ENCODE measurements around the gene ANKS3.

The ANKS3 gene

DNA sequence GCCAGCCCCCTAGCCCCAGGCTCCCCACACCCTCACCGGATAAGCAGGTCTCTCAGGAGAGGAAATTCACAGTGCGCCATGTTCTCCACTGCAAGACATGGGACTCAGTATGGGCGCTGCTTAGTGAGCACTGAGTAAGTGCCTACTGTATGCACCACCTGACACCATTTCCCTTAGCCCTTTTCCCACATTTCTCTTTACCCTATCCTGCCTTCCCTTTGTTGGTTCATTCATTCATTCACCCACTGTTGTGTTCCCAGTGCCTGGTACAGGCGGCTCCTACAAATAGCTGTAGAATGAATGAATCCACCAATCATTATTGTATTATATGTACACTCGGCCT is 44.0 kb upstream of the ANKS3 start:
- H2BK12ac ChIP-seq (ENCODE audit: low read length in 2 of 2) = no peak overlapping the region
- no peak overlapping the region for H2BK120ac ChIP-seq (ENCODE audit: low read depth, low read length)
- DNase-seq = no peak
- H3K4me2 ChIP-seq (ENCODE audit: low read length, poor library complexity, severe bottlenecking) = no peak overlapping the region
- no peak overlapping the region for H3K18ac ChIP-seq (ENCODE audit: low read depth in 1 of 2, low read length in 2 of 2)
- no peaks in the 10 kb centered on the region for H3K36me3 ChIP-seq (ENCODE audit: control insufficient read depth in 1 of 2, insufficient read depth in 2 of 2, low read depth in 1 of 2, low read length in 2 of 2)
- H3K27me3 ChIP-seq (ENCODE audit: control insufficient read depth in 1 of 2, insufficient read depth in 1 of 2, low read length in 2 of 2) = no peaks in the 10 kb centered on the region
- H4K8ac ChIP-seq (ENCODE audit: low read length) = no peak overlapping the region
- H3K9ac ChIP-seq (ENCODE audit: low read length) = no peak overlapping the region
- no peak overlapping the region for H3K27ac ChIP-seq (ENCODE audit: low read length, poor library complexity, severe bottlenecking)
- no peak overlapping the region for H3K4me3 ChIP-seq (ENCODE audit: insufficient read depth in 1 of 2, low read depth in 1 of 2, low read length in 2 of 2)
- H2AK5ac ChIP-seq (ENCODE audit: low read length, severe bottlenecking) = no peak overlapping the region
- no peak overlapping the region for H3K4ac ChIP-seq (ENCODE audit: low read depth in 1 of 2, low read length in 2 of 2)
- H2BK15ac ChIP-seq (ENCODE audit: low read depth, poor library complexity, severe bottlenecking) = no peak overlapping the region
- no peak overlapping the region for H4K91ac ChIP-seq (ENCODE audit: low read length)
- H3K9me3 ChIP-seq (ENCODE audit: control insufficient read depth, low read length) = no peaks in the 10 kb centered on the region
- no peak overlapping the region for H2AFZ ChIP-seq (ENCODE audit: low read depth, low read length)
- H3K14ac ChIP-seq (ENCODE audit: low read length in 2 of 2) = no peak overlapping the region
- no peak overlapping the region for H2BK5ac ChIP-seq (ENCODE audit: low read depth, low read length, poor library complexity, severe bottlenecking)
- no peaks in the 10 kb centered on the region for H3K79me1 ChIP-seq (replicated peaks; ENCODE audit: low read length, poor library complexity, severe bottlenecking)
- no peak overlapping the region for H3K23ac ChIP-seq (ENCODE audit: low read length in 2 of 2)
- WGBS = 91% methylated on average over 5 of the region's 5 CpGs
- H3K4me1 ChIP-seq (ENCODE audit: control insufficient read depth, insufficient read depth, low read depth, low read length) = no peaks in the 10 kb centered on the region

DNA sequence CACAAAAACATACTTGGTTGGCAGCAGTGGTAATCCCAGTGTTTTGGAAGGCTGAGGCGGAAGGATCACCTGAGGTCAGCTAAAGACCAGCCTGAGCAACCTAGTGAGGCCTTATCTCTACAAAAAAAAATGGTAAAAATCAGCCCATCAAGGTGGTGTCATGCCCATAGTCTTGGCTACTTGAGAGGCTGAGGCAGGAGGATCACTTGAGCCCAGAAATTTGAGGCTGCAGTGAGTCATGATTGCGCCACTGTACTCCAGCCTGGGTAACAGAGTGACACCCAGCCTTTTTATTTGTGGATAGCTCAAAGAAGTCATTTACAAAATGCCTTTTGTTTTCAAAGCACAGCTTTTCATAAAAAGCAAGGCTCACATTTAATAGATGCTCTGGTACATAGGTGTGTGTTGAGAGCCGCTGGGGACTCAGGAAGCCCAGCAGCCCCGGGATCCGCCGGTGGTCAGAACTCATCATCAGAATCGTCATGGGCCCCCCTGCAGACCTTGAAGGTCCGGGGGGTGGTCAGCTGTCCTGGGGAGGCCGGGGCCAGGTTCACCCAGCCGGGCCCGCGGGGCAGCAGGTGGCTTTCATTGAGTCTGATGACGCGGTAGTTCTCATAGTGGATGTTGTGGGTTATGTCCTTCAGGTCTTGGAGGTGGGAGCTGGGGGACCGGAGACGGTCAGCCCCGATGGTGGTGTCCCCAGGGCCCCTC is 43.4 kb upstream of the ANKS3 start:
- no peak overlapping the region for H2BK120ac ChIP-seq (ENCODE audit: low read depth, low read length)
- no peak overlapping the region for H2BK15ac ChIP-seq (ENCODE audit: low read depth, poor library complexity, severe bottlenecking)
- H2AK5ac ChIP-seq (ENCODE audit: low read length, severe bottlenecking) = no peak overlapping the region
- WGBS = 87% methylated on average over 15 of the region's 17 CpGs
- no peak overlapping the region for H3K9ac ChIP-seq (ENCODE audit: low read length)
- H4K91ac ChIP-seq (ENCODE audit: low read length) = no peak overlapping the region
- DNase-seq = no peak
- no peak overlapping the region for H3K18ac ChIP-seq (ENCODE audit: low read depth in 1 of 2, low read length in 2 of 2)
- H3K4me1 ChIP-seq (ENCODE audit: control insufficient read depth, insufficient read depth, low read depth, low read length) = no peaks in the 10 kb centered on the region
- H3K4ac ChIP-seq (ENCODE audit: low read depth in 1 of 2, low read length in 2 of 2) = no peak overlapping the region
- no peak overlapping the region for H2AFZ ChIP-seq (ENCODE audit: low read depth, low read length)
- H3K27me3 ChIP-seq (ENCODE audit: control insufficient read depth in 1 of 2, insufficient read depth in 1 of 2, low read length in 2 of 2) = no peaks in the 10 kb centered on the region
- no peak overlapping the region for H2BK5ac ChIP-seq (ENCODE audit: low read depth, low read length, poor library complexity, severe bottlenecking)
- H3K23ac ChIP-seq (ENCODE audit: low read length in 2 of 2) = no peak overlapping the region
- H3K36me3 ChIP-seq (ENCODE audit: control insufficient read depth in 1 of 2, insufficient read depth in 2 of 2, low read depth in 1 of 2, low read length in 2 of 2) = no peaks in the 10 kb centered on the region
- H3K27ac ChIP-seq (ENCODE audit: low read length, poor library complexity, severe bottlenecking) = no peak overlapping the region
- no peak overlapping the region for H4K8ac ChIP-seq (ENCODE audit: low read length)
- H3K4me3 ChIP-seq (ENCODE audit: insufficient read depth in 1 of 2, low read depth in 1 of 2, low read length in 2 of 2) = no peak overlapping the region
- H3K14ac ChIP-seq (ENCODE audit: low read length in 2 of 2) = no peak overlapping the region
- no peak overlapping the region for H2BK12ac ChIP-seq (ENCODE audit: low read length in 2 of 2)
- no peaks in the 10 kb centered on the region for H3K9me3 ChIP-seq (ENCODE audit: control insufficient read depth, low read length)
- H3K4me2 ChIP-seq (ENCODE audit: low read length, poor library complexity, severe bottlenecking) = no peak overlapping the region
- no peaks in the 10 kb centered on the region for H3K79me1 ChIP-seq (replicated peaks; ENCODE audit: low read length, poor library complexity, severe bottlenecking)

DNA sequence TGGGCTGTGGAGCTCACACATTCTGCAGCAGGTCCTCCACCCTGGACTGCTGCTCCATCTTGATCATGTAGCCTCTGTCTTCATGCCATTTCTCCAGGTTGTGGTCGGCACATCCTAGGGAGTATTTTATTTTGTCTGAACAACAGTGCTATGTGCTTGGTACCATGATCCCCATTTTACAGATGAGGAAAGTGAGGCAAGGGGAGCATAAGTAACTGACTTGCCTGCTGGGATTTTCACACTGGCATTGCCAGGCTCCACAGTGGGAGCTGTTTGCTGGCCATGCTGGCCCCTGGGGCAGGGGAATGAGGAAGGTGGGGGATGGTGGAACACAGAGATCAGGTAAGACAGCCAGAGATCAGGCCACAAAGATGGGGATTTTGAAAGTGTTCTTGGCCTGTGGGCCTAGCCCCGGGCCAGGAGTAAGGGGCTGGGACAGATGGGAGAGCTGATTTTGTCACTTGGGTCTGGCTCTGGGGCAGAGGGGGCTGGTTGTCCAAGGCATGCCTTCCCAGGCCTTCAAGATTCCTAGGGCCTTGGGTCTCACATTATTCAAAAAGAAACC is 42.2 kb upstream of the ANKS3 start:
- no peak overlapping the region for H2BK15ac ChIP-seq (ENCODE audit: low read depth, poor library complexity, severe bottlenecking)
- H3K4me3 ChIP-seq (ENCODE audit: insufficient read depth in 1 of 2, low read depth in 1 of 2, low read length in 2 of 2) = no peak overlapping the region
- H4K91ac ChIP-seq (ENCODE audit: low read length) = peak overlapping the region; percentile 8
- H3K9me3 ChIP-seq (ENCODE audit: control insufficient read depth, low read length) = no peaks in the 10 kb centered on the region
- no peak overlapping the region for H2BK5ac ChIP-seq (ENCODE audit: low read depth, low read length, poor library complexity, severe bottlenecking)
- 94% methylated on average over 2 of the region's 2 CpGs for whole genome bisulfite sequencing
- H2BK12ac ChIP-seq (ENCODE audit: low read length in 2 of 2) = no peak overlapping the region
- no peaks in the 10 kb centered on the region for H3K79me1 ChIP-seq (replicated peaks; ENCODE audit: low read length, poor library complexity, severe bottlenecking)
- no peak overlapping the region for H3K4ac ChIP-seq (ENCODE audit: low read depth in 1 of 2, low read length in 2 of 2)
- no peak overlapping the region for H2BK120ac ChIP-seq (ENCODE audit: low read depth, low read length)
- no peak overlapping the region for H2AFZ ChIP-seq (ENCODE audit: low read depth, low read length)
- no peak overlapping the region for H2AK5ac ChIP-seq (ENCODE audit: low read length, severe bottlenecking)
- no peaks in the 10 kb centered on the region for H3K27me3 ChIP-seq (ENCODE audit: control insufficient read depth in 1 of 2, insufficient read depth in 1 of 2, low read length in 2 of 2)
- no peaks in the 10 kb centered on the region for H3K4me1 ChIP-seq (ENCODE audit: control insufficient read depth, insufficient read depth, low read depth, low read length)
- H4K8ac ChIP-seq (ENCODE audit: low read length) = no peak overlapping the region
- H3K9ac ChIP-seq (ENCODE audit: low read length) = no peak overlapping the region
- H3K18ac ChIP-seq (ENCODE audit: low read depth in 1 of 2, low read length in 2 of 2) = no peak overlapping the region
- no peak overlapping the region for H3K14ac ChIP-seq (ENCODE audit: low read length in 2 of 2)
- H3K23ac ChIP-seq (ENCODE audit: low read length in 2 of 2) = no peak overlapping the region
- no peaks in the 10 kb centered on the region for H3K36me3 ChIP-seq (ENCODE audit: control insufficient read depth in 1 of 2, insufficient read depth in 2 of 2, low read depth in 1 of 2, low read length in 2 of 2)
- H3K27ac ChIP-seq (ENCODE audit: low read length, poor library complexity, severe bottlenecking) = no peak overlapping the region
- H3K4me2 ChIP-seq (ENCODE audit: low read length, poor library complexity, severe bottlenecking) = no peak overlapping the region
- no peak for DNase-seq

DNA sequence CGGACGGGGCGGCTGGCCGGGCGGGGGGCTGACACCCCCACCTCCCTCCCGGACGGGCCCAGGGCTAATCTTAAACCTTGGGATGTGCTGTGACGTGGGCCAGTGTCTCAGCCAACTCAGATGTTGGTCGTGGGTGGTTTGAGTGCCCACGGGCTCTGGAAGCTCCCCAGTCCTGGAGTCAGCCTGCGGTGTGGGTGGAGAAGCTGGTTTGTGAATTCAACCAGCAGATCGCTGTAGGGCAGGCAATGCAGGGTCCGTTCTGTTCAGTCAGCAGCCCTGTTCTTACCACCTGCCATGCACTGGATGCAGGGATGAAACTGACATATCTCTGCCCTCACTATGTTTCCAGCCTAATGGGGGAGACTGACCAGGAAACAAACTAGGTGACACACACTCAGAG is 40.9 kb upstream of the ANKS3 start:
- no peak overlapping the region for H3K27ac ChIP-seq (ENCODE audit: low read length, poor library complexity, severe bottlenecking)
- no peaks in the 10 kb centered on the region for H3K9me3 ChIP-seq (ENCODE audit: control insufficient read depth, low read length)
- no peak overlapping the region for H3K14ac ChIP-seq (ENCODE audit: low read length in 2 of 2)
- H2BK120ac ChIP-seq (ENCODE audit: low read depth, low read length) = no peak overlapping the region
- H2AFZ ChIP-seq (ENCODE audit: low read depth, low read length) = no peak overlapping the region
- H4K8ac ChIP-seq (ENCODE audit: low read length) = no peak overlapping the region
- peak overlapping the region; percentile 29 for H4K91ac ChIP-seq (ENCODE audit: low read length)
- H3K18ac ChIP-seq (ENCODE audit: low read depth in 1 of 2, low read length in 2 of 2) = no peak overlapping the region
- no peaks in the 10 kb centered on the region for H3K4me1 ChIP-seq (ENCODE audit: control insufficient read depth, insufficient read depth, low read depth, low read length)
- no peak overlapping the region for H3K9ac ChIP-seq (ENCODE audit: low read length)
- no peak overlapping the region for H3K4me2 ChIP-seq (ENCODE audit: low read length, poor library complexity, severe bottlenecking)
- H3K4ac ChIP-seq (ENCODE audit: low read depth in 1 of 2, low read length in 2 of 2) = no peak overlapping the region
- no peak for DNase-seq
- H2AK5ac ChIP-seq (ENCODE audit: low read length, severe bottlenecking) = no peak overlapping the region
- H3K23ac ChIP-seq (ENCODE audit: low read length in 2 of 2) = no peak overlapping the region
- H3K4me3 ChIP-seq (ENCODE audit: insufficient read depth in 1 of 2, low read depth in 1 of 2, low read length in 2 of 2) = no peak overlapping the region
- H2BK15ac ChIP-seq (ENCODE audit: low read depth, poor library complexity, severe bottlenecking) = no peak overlapping the region
- no peak overlapping the region for H2BK5ac ChIP-seq (ENCODE audit: low read depth, low read length, poor library complexity, severe bottlenecking)
- no peaks in the 10 kb centered on the region for H3K27me3 ChIP-seq (ENCODE audit: control insufficient read depth in 1 of 2, insufficient read depth in 1 of 2, low read length in 2 of 2)
- no peaks in the 10 kb centered on the region for H3K79me1 ChIP-seq (replicated peaks; ENCODE audit: low read length, poor library complexity, severe bottlenecking)
- WGBS = 96% methylated on average over 13 of the region's 13 CpGs
- no peaks in the 10 kb centered on the region for H3K36me3 ChIP-seq (ENCODE audit: control insufficient read depth in 1 of 2, insufficient read depth in 2 of 2, low read depth in 1 of 2, low read length in 2 of 2)
- H2BK12ac ChIP-seq (ENCODE audit: low read length in 2 of 2) = no peak overlapping the region

All from mesenchymal stem cell (in vitro differentiated cells and primary cell).